HCEC 1CT (cell line): ENCODE results near the gene PDIA5.
A peak's percentile ranks its signal among the peaks of the same experiment; 100 is the strongest.

Experiments used
- DNase-seq: peaks from one replicate; pipeline ENCODE4 v3.0.0-alpha.2; 2017

PDIA5 gene

DNA sequence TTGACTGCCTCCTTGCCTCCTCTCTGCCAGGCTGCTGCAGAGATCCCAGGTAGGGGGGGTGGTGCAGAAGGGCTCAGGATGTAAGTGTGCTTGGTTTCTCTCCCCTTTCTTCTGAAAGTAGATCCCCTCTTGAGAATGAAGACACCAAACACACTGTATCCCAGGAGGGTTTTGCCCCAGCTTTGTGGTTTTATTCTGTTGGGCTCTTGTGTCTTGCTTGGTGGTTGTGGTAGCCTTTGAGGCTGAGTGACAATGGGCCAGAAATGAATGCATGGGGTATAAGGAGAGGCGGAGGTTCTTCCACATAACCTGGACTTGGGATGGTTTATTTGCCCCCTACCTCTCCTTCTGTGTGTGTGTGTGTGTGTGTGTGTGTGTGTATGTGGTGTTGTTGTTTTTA is 5.7 kb downstream of the PDIA5 start:
- DNase-seq, result no peak

DNA sequence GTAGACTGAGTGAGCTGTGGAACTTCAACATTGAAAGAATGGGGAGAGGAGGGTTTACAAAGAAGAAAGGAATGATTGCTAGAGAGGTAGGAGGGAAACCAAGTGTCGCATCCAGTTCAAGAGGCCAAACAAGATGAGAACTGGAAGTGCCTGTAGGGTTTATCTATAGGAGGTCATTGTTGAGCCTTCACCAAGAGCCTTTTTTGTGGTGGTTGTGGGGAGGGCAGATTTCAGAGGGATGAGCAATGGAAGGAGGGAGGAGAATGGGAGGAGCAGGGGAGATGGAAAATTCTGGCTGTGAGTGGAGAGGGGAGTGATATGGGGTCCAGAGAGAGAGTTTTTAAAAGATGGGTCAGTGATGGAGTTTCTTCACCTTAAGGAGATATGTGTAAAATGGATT is 8.5 kb downstream of the PDIA5 start:
- DNase-seq, result peak; percentile 40

DNA sequence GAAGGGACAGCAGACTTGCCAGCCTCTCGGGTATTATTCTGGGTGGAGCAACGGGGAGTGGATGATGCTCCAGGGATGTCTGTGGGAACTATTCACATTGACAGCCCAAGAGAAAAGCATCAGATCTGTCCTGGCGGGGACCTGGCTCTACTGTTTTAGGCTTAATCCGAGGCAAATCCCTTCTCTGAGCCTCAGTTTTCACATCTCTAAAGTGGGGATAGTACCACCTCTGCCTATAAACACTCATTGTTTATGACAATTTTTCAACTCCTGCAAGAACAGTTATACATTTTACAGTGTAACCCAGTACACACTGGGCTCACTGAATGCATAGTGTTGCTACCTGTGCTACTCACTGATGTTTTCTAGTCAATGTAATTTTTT is 9.3 kb downstream of the PDIA5 start:
- no peak for DNase-seq

GRCh38 chr3:123076496-123077418 is 9.9 kb downstream of the PDIA5 start:
- no peak for DNase-seq

DNA sequence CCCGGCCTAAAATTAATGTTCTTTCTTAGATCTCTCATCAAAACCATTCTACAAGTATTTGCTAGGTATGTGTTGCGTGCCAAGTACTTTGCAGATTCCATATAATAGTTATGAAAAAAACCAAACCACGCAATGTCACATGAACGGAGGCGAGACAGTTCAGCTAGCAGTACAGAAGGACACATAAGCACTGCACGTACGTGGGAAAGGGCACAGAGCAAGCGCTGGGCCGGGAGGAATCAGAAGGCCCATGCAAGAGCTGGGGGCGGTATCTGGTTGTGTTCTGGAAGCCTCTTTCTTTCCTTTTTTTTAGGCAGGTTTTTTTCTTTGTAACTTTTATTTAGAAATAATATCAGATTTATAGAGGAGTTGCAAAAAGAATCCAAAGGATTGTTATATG is 11.3 kb downstream of the PDIA5 start:
- DNase-seq, result no peak

DNA sequence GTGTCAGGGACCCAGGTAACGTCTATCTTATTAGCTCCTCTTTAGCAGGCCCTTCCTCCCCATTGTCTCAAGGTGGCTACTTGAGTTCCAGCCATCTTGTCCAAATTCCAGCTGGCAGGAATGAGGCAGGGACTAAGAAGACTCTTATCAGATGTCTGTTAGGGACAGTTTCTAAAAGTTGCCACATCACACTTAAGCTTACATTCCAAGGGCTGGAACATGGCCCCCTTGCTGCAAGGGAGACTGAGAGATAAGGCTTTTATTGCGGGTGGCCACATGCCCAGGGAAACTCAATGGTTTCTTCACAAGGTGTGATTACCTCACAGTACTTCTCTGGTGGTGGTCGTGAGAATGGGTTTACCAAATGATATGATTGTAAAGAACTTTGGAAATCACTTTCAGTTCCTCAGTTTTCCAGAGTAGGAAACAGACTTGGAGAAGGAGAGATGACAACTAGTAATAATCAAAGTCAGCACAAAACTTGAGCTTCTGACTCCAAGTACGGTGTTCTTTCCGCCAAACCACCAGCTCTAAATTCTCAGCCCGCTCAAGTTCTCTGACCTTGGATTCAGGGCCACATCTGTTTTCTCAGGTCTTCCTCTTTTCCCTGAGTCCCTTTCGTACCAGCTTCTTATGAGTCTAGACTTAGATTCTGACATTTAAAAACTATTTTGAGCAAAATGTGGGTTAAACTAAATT is 14.2 kb downstream of the PDIA5 start:
- DNase-seq, result no peak

DNA sequence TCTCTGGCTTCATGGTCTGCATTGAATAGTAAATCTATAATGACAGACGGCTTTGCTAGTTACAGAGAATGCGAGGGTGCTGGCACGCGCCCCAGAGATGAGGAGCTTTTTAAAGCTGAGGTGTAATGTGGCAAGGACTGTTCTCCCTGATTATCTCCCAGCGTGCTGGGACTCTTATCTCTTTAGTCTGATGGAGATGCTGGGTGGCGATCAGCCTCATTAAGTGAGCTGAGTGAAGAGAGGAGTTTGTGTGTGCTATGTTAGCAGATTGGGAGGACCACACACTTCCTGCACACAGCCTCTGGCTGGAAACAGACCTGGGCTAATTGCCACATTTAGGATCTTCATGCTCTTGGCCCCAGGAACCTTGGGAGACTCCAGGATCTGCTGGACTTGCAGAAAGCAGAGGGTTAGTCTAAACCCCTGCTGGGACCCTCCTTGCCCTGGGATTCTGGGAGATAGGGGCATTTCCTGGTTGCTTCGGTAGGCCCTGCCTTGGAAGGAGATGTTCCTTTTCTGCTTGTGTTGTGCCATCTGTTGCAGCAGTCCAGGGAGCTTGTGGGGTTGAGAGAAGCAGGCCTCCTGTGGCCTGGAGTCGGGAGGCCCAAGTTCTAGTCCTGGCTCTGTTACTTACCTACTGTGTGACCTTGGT is 15.0 kb downstream of the PDIA5 start:
- DNase-seq, result no peak

- no peak for DNase-seq
Observed at GRCh38 chr3:123082370-123083065, 15.7 kb downstream of the PDIA5 start.

GRCh38 chr3:123083383-123084124 is 16.7 kb downstream of the PDIA5 start:
- DNase-seq, result no peak

- no peak for DNase-seq
Observed at GRCh38 chr3:123084192-123084591, 17.4 kb downstream of the PDIA5 start.

DNA sequence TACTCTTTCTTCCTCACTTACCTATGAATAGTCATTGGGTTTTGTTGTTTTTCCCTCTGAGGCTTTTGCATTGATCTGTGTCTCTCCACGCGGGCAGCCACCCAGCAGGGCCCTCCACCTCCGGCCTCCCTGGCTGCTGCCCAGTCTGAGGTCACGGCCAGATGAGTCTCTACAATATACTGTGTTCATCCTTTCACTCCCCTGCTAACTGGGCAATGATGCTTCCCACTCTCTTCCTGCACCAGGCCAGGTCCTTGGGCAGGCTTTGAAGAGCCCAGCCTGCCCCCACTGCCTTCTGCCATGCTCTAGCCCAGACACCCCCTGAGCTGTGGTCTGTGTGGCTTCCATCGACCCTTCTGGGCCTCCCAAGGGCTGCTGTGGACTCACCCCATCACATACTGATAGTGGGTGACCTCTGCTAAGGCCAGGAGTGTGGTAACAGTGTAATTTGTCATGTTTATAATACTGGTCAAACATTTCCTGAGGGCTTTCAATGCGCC is 18.0 kb downstream of the PDIA5 start:
- peak; percentile 40 for DNase-seq

DNA sequence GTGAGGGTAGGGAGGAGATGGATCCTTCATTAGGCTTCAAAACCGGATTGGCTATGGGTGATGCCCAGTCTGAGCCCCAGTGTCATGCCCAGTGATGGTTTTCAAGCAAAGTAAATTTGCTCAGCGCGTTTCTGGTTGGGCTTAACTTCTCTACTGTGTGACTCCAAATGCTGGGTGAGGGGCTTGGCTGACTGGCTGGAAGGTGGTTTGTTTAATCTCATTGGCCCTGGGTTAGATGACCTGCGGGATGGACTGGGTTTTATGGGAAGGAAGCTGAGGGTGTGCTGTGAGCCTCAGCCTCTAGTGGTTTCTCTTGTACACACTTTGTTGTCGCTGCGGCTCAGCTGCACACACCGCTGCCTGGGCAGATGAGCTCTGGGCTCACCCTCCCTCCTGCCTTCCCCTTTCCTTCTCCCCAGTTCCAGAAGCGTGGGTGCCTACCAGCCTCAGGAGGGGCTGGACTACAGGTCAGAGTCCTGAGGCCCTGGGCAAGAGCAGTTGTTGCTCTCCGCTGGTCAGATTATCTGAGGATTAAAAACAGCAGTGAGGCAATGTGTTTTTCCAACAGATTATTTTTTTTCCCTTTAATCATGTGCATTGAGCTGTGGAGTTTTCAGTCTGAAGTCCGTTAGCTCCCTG is 18.6 kb downstream of the PDIA5 start:
- no peak for DNase-seq

DNA sequence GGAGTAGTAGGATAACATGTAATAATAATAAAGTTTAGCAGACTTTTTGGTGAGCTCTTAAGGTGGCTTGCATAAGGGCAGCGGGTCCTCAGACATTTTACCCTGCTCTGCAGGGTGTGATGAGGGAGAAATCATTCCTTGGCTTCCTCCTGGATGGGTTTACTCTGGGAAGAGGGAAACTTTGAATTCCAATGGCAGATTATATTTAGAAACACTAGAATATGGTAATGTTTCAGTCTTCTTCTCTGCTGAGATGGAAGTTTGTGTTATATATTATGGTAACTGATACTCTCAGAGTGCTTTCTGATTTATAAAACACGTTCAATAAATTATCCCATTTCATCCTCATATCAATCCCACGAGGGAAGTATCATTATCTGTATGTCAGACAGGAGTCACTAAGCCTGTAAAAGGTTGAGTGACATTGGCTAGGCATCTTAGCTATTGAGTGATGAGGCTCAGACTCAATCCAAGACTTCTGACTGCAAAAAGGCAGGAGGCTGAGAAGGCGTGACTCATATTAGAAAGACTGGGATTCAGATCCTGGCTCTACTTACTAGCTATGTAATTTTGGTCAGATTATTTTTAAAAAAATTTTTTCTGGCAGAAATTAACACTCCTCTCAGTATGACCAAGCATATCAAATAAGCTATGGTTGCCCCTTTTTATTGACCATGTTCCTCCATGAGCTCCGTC is 19.3 kb downstream of the PDIA5 start:
- no peak for DNase-seq

DNA sequence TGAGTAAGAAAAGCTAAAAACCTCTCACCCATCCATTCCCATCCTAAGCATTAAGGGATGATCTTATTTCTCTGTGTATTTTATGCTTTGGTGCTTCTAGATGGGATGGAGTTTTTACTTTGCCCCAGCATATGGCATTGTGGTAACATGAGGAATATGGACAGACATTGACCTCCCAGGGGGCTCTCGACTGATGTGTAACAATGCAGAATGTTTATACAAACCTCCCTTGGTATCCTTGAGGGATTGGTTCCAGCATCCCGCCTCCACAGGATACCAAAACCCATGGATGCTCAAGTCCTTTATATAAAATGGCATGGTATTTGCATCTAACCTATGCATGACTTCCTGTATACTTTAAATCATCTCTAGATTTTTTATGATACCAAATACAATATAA is 21.6 kb downstream of the PDIA5 start:
- DNase-seq, result no peak

DNA sequence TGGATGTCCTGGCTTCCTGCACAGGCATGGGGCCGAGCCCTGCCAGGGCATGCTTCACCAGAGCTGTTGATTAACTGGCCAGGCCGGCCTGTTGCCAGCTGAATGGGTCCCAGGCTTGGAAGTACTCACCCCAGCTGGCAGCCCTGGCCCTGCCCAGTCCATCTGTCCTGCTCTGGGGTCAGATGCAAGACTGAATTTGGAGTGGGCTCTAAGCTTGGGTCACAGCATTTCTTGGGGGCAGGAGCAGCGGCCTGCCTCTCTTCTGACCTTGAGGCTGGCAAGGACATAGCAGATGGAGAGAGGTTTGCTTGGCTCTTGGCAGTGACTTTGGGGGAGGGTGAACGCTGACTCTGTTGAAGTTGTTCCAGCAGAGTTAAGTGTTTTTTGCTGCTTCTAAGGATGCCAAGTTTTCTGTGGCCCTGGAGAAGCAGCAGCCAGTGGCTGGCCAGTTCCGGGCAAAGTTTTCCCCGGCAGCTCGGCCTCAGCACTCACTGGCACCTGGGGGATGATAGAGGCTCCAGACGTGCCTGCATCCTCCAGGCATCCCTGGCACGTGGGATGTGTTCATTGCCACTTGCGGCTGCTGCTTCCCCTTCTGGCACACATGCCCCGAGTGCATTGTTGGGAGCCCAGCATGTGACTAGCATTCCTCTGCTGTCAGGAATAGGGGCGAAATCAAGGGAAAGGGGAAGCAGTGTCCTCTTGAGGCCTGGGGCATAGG is 22.9 kb downstream of the PDIA5 start:
- DNase-seq, result no peak

- DNase-seq, result no peak
Observed at GRCh38 chr3:123090728-123091531, 24.1 kb downstream of the PDIA5 start.

GRCh38 chr3:123092243-123092642 is 25.4 kb downstream of the PDIA5 start:
- DNase-seq, result no peak

- DNase-seq, result no peak
Observed at GRCh38 chr3:123093696-123094095, 26.9 kb downstream of the PDIA5 start.

GRCh38 chr3:123094516-123095313 is 27.9 kb downstream of the PDIA5 start:
- DNase-seq, result no peak
